Gastroesophageal sphincter (tissue), 4 donors: ENCODE measurements around the gene BAMBI. TPM values are rescaled to one million over a fixed set of nuclear protein-coding genes. Genes with fewer than 3 reads are reported as not detected.
A peak's percentile ranks its signal among the peaks of the same experiment; 100 is the strongest.

Experiments used
- ATAC-seq: fragments of 150-250 bp; one replicate; pipeline ENCODE4 v1.9.1; 2016; ENCODE audit warnings: mild to moderate bottlenecking, moderate library complexity
- H3K27ac ChIP-seq, 4 donors: fragments of 200-600 bp; sonication (generic) in 3 of 4; 1 replicate in 3 of 4; 2 replicates in 1 of 4; pipeline ENCODE4 v1.5.1; 2016 to 2019
- H3K27me3 ChIP-seq: fragments of 200-600 bp; sonication (generic); one replicate; pipeline ENCODE4 v1.5.1; 2019
- H3K36me3 ChIP-seq, 2 donors: fragments of 200-600 bp; sonication (generic); one replicate each; pipeline ENCODE4 v1.5.1; 2019; ENCODE audit warnings: control low read depth in 1 of 2
- H3K4me1 ChIP-seq, 3 donors: fragments of 200-600 bp; sonication (generic); 1 replicate in 2 of 3; 2 replicates in 1 of 3; pipeline ENCODE4 v1.5.1; 2016 to 2019; ENCODE audit warnings: control low read depth in 2 of 3
- H3K4me3 ChIP-seq, 2 donors: fragments of 200-600 bp; sonication (generic); one replicate each; pipeline ENCODE4 v1.5.1; 2019; ENCODE audit warnings: mild to moderate bottlenecking in 1 of 2, moderate library complexity in 1 of 2
- H3K9me3 ChIP-seq, 3 donors: fragments of 200-600 bp; sonication (generic); one replicate each; pipeline ENCODE4 v1.5.1; 2017 to 2019; ENCODE audit warnings: control low read depth in 2 of 3
- EP300 ChIP-seq: sonication (generic); formaldehyde crosslinking; IDR thresholded peaks from one replicate; pipeline ENCODE4 v1.6.1; 2017; ENCODE audit warnings: antibody characterized with exemption, mild to moderate bottlenecking
- POLR2A ChIP-seq, 2 donors: fragments of 450-650 bp; IDR thresholded peaks; one replicate each; pipeline ENCODE4 v1.6.1; 2017; ENCODE audit warnings: antibody characterized with exemption in 2 of 2, mild to moderate bottlenecking in 2 of 2, moderate library complexity in 1 of 2
- POLR2AphosphoS5 ChIP-seq: sonication (generic); formaldehyde crosslinking; IDR thresholded peaks from one replicate; pipeline ENCODE4 v1.6.1; 2017; ENCODE audit warnings: antibody characterized with exemption
- WGBS, 2 donors: methylation state at CpG; one replicate each; pipeline ENCODE4 v1.1.5; 2018; ENCODE audit warnings: low coverage in 1 of 2; 5-methylcytosine and 5-hydroxymethylcytosine counted together
- total RNA-seq, 4 donors: library from RNA; depleted of rRNA; stranded (reverse); fragments of >200 nt; gene quantifications; one replicate each; pipeline ENCODE4 v1.1.0, GENCODE V29; 2016
- TF ChIP-seq, protein P1 (sequence below), 4 experiments: fragments of 200-600 bp in 2 of 4; fragments of 450-650 bp in 2 of 4; sonication (generic) in 1 of 4; IDR thresholded peaks; one replicate each; pipeline ENCODE4 v1.5.1; 2017 to 2019; ENCODE audit warnings: antibody characterized with exemption in 4 of 4, mild to moderate bottlenecking in 2 of 4, moderate library complexity in 2 of 4

Gene BAMBI, protein sequence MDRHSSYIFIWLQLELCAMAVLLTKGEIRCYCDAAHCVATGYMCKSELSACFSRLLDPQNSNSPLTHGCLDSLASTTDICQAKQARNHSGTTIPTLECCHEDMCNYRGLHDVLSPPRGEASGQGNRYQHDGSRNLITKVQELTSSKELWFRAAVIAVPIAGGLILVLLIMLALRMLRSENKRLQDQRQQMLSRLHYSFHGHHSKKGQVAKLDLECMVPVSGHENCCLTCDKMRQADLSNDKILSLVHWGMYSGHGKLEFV
- total RNA-seq = 1 to 10 TPM; 5.6 to 6.0 (median 5.8) TPM

DNA sequence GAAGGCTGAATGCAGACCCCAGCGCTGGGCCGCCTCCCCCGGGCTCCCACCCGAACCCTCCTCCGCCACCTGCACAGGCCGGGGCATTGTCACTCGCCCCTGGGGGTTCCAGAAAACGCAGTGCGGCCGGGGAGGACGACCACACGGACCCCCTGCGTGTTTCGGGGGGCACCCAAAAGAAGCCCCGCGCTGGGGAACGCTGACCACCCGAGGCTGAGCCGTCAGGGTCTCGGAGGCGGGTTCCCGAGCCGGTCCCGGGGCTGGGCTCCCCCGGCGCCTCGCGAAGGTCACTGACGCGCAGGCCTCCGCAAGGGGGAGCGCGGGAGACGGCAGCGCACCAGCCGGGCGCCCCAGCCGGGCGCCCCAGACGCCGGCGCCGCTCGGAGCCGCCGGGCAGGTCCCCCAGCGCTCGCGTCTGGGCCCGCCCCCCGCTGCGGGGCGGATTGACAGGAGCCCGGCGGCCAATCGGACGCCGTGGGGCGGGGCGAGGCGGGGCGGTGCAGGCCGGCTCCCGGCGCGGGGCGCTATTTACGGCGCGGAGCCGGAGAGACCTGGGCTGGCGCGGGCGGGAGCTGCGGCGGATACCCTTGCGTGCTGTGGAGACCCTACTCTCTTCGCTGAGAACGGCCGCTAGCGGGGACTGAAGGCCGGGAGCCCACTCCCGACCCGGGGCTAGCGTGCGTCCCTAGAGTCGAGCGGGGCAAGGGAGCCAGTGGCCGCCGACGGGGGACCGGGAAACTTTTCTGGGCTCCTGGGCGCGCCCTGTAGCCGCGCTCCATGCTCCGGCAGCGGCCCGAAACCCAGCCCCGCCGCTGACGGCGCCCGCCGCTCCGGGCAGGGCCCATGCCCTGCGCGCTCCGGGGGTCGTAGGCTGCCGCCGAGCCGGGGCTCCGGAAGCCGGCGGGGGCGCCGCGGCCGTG, at the start of gene BAMBI:
TSS of gene BAMBI (plus strand) at position 554 of the 920 bp plus-strand sequence. CDS start 377 bp downstream, outside the sequence.
- TF ChIP-seq, protein P1, sequence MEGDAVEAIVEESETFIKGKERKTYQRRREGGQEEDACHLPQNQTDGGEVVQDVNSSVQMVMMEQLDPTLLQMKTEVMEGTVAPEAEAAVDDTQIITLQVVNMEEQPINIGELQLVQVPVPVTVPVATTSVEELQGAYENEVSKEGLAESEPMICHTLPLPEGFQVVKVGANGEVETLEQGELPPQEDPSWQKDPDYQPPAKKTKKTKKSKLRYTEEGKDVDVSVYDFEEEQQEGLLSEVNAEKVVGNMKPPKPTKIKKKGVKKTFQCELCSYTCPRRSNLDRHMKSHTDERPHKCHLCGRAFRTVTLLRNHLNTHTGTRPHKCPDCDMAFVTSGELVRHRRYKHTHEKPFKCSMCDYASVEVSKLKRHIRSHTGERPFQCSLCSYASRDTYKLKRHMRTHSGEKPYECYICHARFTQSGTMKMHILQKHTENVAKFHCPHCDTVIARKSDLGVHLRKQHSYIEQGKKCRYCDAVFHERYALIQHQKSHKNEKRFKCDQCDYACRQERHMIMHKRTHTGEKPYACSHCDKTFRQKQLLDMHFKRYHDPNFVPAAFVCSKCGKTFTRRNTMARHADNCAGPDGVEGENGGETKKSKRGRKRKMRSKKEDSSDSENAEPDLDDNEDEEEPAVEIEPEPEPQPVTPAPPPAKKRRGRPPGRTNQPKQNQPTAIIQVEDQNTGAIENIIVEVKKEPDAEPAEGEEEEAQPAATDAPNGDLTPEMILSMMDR (IDR thresholded peaks at IDR 0.05) = peak in 3 of 4 experiments; percentile 65 to 78 (median 78)
- TF ChIP-seq EP300 (no peak), POLR2A (IDR thresholded peaks at IDR 0.05) (peak; percentile 68 to 82), POLR2AphosphoS5 (peak; percentile 72)
- H3K36me3 ChIP-seq = no peaks in the 10 kb centered on the region
- peaks cover 66% of the 10 kb centered on the region for H3K27me3 ChIP-seq
- H3K4me3 ChIP-seq = peak within 1 kb of the TSS; percentile 80 to 92
- no CpG with 5 or more reads among the region's 120 CpGs for WGBS, 2 donors
- ATAC-seq = peak; percentile 99
- H3K4me1 ChIP-seq = peaks cover 0 to 41% (median 0%) of the 10 kb centered on the region in 3 donors
- peak within 1 kb of the TSS in 3 of 4 donors; percentile 67 to 76 (median 67) for H3K27ac ChIP-seq
- H3K9me3 ChIP-seq = no peaks in the 10 kb centered on the region

DNA sequence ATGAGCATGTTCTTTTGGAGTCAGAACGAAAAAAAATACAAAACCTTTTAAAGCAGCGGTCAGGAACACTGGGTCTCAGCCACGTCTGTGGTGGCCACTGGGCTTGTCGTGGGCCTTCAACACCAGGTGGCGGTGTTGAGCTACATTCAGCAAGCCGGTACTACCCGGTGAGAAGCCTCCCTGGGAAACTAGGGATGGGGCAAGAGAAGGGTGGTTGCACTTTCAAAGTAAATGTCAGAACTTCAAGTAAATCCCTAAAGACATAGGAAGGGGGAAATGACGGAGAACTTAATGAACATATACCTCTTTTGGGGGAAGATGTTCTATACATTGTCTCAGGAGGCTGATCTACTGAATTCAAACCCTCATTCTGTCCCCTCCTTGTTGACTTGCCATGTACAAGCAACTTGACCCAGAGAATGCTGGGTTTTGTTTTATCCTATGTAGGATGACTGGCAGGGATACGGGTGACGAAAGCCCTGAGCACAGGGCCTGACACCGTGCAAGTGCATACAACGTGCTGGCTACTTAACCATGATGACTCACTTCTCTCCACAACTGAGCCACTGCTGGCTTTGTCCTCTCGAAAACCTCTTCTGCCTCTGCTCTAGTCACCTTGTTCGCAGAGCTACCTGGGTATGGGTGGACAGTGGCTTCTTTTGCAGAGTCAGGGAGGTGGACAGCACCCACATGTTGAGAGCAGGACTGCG, 49.0 kb upstream of the BAMBI start:
- peaks cover 6% of the 10 kb centered on the region for H3K27me3 ChIP-seq
- H3K27ac ChIP-seq = no peak overlapping the region
- peaks cover 0 to 8% (median 0%) of the 10 kb centered on the region in 3 donors for H3K4me1 ChIP-seq
- H3K36me3 ChIP-seq = peaks cover 0 to 3% of the 10 kb centered on the region in 2 donors
- H3K4me3 ChIP-seq = no peak overlapping the region
- no peaks in the 10 kb centered on the region for H3K9me3 ChIP-seq
- ATAC-seq = peak; percentile 89
- TF ChIP-seq, protein P1 (IDR thresholded peaks at IDR 0.05) = peak; percentile 69 to 87 (median 79)
- TF ChIP-seq POLR2A (IDR thresholded peaks at IDR 0.05) = no peak
- WGBS, 2 donors = 6 to 17% methylated on average over 6 to 9 of the region's 15 CpGs

DNA sequence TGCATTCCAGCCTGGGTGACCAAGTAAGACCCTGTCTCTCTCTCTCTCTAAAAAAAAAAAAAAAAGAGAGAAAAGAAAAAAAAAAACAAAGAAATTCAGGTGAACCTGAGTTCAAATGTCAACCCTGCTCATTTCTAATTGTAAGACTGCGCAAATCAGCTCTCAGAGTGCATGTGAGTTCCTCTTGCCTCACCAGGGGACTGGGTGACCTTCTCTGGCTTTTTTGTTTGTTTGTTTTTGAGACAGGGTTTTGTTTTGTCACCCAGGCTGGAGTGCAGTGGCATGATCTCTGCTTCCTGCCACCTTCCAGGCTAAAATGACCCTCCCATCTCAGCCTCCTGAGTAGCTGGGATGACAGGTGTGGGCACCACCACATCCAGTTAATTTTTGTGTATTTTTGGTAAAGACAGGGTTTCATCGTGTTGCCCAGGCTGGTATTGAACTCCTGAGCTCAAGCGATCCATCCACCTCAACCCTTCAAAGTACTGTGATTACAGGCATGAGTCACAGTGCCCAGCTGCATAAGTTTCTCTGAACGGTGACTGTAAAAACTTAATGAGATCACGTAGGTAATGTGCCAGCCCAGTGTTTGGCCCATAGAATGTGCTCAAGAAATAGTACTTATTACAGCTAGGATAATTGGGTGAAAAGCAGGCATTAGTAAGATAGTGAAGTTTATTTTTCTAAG, 45.3 kb upstream of the BAMBI start:
- TF ChIP-seq POLR2A (IDR thresholded peaks at IDR 0.05) (no peak), EP300 (no peak)
- TF ChIP-seq, protein P1 (IDR thresholded peaks at IDR 0.05) = no peak
- no peak for ATAC-seq
- Histone ChIP-seq H3K27me3 (peaks cover 6% of the 10 kb centered on the region), H3K36me3 (no peaks in the 10 kb centered on the region), H3K4me3 (no peak overlapping the region), H3K9me3 (no peaks in the 10 kb centered on the region), H3K27ac (no peak overlapping the region), H3K4me1 (peaks cover 0 to 8% (median 0%) of the 10 kb centered on the region in 3 donors)
- WGBS, 2 donors = 74 to 85% methylated on average over 4 to 5 of the region's 5 CpGs

DNA sequence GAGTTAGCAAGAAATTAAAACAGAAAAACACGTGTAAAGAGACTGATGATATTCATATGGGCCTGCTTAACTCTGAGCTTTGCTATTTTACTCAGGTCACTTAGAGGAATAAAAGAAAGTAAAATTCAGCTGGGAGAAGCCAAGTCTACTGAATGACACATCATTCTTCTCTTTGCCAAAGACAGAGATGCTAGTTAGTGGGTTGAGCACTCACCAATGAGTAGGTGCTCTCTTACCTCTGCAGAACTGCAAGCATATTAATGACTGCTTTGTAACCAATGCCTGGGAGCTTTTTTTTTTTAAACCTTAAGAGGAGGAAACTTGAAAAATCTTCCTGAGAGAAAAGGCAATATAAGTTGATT, 44.8 kb upstream of the BAMBI start:
- Histone ChIP-seq H3K4me3 (no peak overlapping the region), H3K27me3 (peaks cover 6% of the 10 kb centered on the region), H3K27ac (no peak overlapping the region), H3K36me3 (no peaks in the 10 kb centered on the region), H3K9me3 (no peaks in the 10 kb centered on the region), H3K4me1 (peaks cover 0 to 8% (median 0%) of the 10 kb centered on the region in 3 donors)
- 50 to 58% methylated on average over 1 of the region's 1 CpG for WGBS, 2 donors
- ATAC-seq = no peak
- TF ChIP-seq EP300 = no peak
- TF ChIP-seq, protein P1 (IDR thresholded peaks at IDR 0.05) = no peak
- no peak for TF ChIP-seq POLR2A (IDR thresholded peaks at IDR 0.05)
- TF ChIP-seq POLR2AphosphoS5 = no peak
